Measurements from ENCODE around the gene KIF7.
"Not testable (repeated sequence)": the region's sequence is repeated elsewhere in the genome, so short reads cannot be mapped to it uniquely, and the experiment has no call there.

Gene KIF7

DNA sequence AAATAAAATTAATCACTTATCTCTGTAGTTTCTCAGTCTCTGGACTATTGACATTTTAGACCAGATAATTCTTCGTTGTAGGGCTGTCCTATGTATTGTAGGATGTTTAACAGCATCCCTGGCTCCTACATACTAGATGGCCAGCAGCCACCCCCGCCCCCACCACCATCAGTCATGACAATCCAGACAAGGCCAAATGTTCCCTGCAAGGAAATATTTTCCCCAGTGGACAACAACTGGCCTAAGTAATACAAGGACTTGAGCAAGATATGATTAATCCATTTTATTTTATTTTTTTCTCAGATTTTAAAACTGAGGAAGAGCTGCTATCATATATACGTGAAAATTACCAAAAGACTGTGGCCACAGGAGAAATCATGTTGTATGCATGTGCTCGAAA is 56.2 kb downstream of the KIF7 start:
- no peak for DNase-seq

DNA sequence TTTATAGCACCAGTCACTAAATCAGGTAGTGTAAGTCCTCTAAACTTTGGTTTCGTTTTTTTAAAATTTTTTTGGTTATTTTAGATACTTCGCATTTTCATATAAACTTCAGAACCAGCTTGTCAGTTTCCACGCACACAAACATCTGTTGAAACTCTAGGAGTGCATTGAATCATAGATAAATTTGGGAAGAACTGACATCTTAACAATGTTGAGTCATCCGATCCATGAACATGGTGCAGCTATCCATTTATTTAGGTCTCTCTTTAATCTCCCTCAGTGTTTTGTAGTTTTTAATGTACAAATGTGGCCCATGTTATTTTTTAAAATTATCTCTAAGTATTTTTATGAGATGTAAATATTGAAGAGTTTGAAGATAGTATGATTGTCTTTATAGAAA is 62.2 kb downstream of the KIF7 start:
- no peak for DNase-seq

- DNase-seq, result no peak
Measured at GRCh38 chr15:89591834-89592233, 63.4 kb downstream of the KIF7 start.

GRCh38 chr15:89587955-89588354 is 67.3 kb downstream of the KIF7 start:
- no peak for DNase-seq

DNA sequence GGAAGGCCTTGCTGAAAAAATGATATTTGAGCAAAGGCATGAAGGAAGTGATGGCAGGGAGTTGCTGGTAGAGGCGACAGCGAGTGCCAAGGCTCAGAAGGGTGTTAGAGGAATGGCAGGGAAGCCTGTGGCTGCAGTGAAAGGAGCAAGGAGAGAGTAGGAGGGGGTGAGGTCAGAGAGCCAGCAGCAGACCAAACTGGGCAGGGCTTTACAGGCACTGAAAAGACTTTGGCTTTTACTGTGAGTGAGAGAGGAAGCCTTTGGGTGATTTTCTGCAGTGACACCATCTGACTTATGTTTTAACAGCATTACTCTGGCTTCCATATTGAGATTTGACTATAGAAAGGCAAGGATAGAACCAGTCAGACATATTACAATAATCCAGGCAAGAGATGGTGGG is 68.6 kb downstream of the KIF7 start:
- no peak for DNase-seq

DNA sequence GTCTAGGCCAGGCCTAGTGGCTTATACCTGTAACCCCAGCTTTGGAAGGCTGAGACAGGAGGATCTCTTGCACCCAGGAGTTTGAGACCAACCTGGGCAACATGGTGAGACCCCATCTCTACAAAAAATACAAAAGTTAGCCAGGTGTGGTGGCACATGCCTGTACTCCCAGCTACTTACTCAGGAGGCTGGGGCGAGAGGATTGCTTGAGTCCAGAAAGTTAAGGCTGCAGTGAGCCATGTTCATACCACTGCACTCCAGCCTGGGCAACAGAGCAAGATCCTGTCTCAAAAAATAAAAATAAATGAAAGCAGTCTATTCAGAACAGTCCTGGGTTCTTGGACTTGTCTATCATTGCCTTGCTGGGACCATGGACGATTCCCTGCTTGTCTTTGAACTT is 74.5 kb downstream of the KIF7 start:
- DNase-seq, result not testable (repeated sequence)

DNA sequence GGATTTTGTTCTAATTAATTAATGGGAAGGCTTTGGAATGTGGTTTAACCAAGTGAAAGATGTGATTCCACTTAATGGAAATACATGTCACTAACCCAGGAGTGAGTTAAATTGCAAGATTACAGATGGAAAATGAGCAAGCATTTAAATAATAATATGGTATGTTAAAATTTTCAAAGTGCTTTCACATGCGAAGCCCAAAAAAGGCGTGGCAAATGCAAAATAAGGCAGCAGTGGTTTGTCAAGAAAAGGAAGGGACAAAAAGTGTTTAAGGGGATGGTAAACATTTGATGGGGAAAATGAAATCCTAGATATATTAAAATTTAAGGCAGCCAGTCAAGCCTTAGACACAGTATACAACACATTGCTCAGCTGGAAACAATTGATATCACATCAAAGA is 77.1 kb downstream of the KIF7 start:
- DNase-seq, result no peak

Measured in stimulated activated CD4-positive, alpha-beta T cell treated with anti-CD3 and anti-CD28 coated beads, Interleukin-2, amount 100 ng/mL, for 24 hours (primary cell).